HepG2 (cell line): ENCODE measurements around the gene MARS1. TPM values are rescaled to one million over a fixed set of nuclear protein-coding genes. Genes with fewer than 3 reads are reported as not detected.

ENCODE experiments used
- ATAC-seq: fragments of 200-7000 bp; cut with Tn5 transposase; 3 replicates; pipeline ENCODE4 v1.9.1; 2020; ENCODE audit warnings: mild to moderate bottlenecking, moderate library complexity
- BruUV-seq: library from RNA; stranded (reverse); fragments of 400-500 nt; replicated peaks from 2 replicates; lab custom pipeline; 2021; lab: Mats Ljungman, UMichigan
- CTCF ChIA-PET: fragments of 300-600 bp; formaldehyde crosslinking; extraction: SDS; loops from one replicate; lab custom pipeline; 2021; ENCODE audit warnings: low total read pairs, inconsistent platforms, low intra/inter-chr PET ratio; lab: Yijun Ruan, JAX
- POLR2A ChIA-PET: fragments of 350-600 bp; sonication (Branson Sonifier 250); formaldehyde crosslinking; loops from one replicate; lab custom pipeline; 2020; ENCODE audit warnings: antibody characterized with exemption, inconsistent platforms; lab: Yijun Ruan, JAX
- DNase-seq: peaks from one replicate; pipeline ENCODE4 v3.0.0-alpha.2; 2015; ENCODE audit warnings: low spot score
- FAIRE-seq: peaks from 3 replicates; lab custom pipeline; 2011; peaks lifted over from hg19 to GRCh38; lab: Jason Lieb, UNC
- H2AFZ ChIP-seq: one replicate; pipeline ENCODE4 v1.6.1; 2011; ENCODE audit warnings: low read length, inconsistent platforms
- H3K27ac ChIP-seq: fragments of 300-600 bp; 3 replicates; pipeline ENCODE4 v1.8.0; 2011; ENCODE audit warnings: mixed run types, mild to moderate bottlenecking, mixed read lengths, low read length, inconsistent platforms; ENCODE audit not compliant: insufficient read depth; ENCODE audit errors: extremely low read length
- H3K27me3 ChIP-seq, 2 experiments: fragments of 200-600 bp in 1 of 2; 2 replicates in 1 of 2; 3 replicates in 1 of 2; pipeline versions ENCODE4 v1.6.0 to v1.8.0; 2011; ENCODE audit warnings: low read length in 2 of 2, mild to moderate bottlenecking in 2 of 2, moderate library complexity in 2 of 2, inconsistent platforms in 1 of 2; ENCODE audit not compliant: insufficient read depth in 2 of 2, control insufficient read depth in 1 of 2
- H3K36me3 ChIP-seq, 2 experiments: fragments of 200-600 bp in 1 of 2; replicated peaks in 1 of 2; 2 replicates in 1 of 2; 3 replicates in 1 of 2; pipeline versions ENCODE4 v1.5.1 to v1.8.0; 2011; ENCODE audit warnings: low read length in 2 of 2, inconsistent platforms in 1 of 2; ENCODE audit not compliant: insufficient read depth in 2 of 2, control insufficient read depth in 1 of 2
- H3K4me1 ChIP-seq: 2 replicates; pipeline ENCODE4 v1.5.1; 2012; ENCODE audit warnings: low read length, inconsistent platforms; ENCODE audit not compliant: insufficient read depth
- H3K4me2 ChIP-seq: 2 replicates; pipeline ENCODE4 v1.6.0; 2011; ENCODE audit warnings: low read depth, low read length, inconsistent platforms
- H3K4me3 ChIP-seq, 3 experiments: fragments of 200-600 bp in 1 of 3; sonication (generic), shearing (Covaris generic) in 1 of 3; replicated peaks in 1 of 3; 2 replicates each; pipeline ENCODE4 v1.5.1; 2011 to 2016; ENCODE audit warnings: low read length in 3 of 3, inconsistent platforms in 2 of 3, low read depth in 2 of 3, mild to moderate bottlenecking in 2 of 3, control low read depth in 1 of 3, mixed read lengths in 1 of 3; ENCODE audit not compliant: insufficient read depth in 1 of 3
- H3K79me2 ChIP-seq: one replicate; pipeline ENCODE4 v1.6.1; 2011; ENCODE audit warnings: low read length, inconsistent platforms; ENCODE audit not compliant: insufficient read depth
- H3K9ac ChIP-seq: 2 replicates; pipeline ENCODE4 v1.6.0; 2011; ENCODE audit warnings: mild to moderate bottlenecking, low read depth, low read length, inconsistent platforms; ENCODE audit not compliant: insufficient read depth
- H3K9me3 ChIP-seq: 2 replicates; pipeline ENCODE4 v1.5.1; 2012; ENCODE audit warnings: mild to moderate bottlenecking, low read length
- H4K20me1 ChIP-seq: 2 replicates; pipeline ENCODE4 v1.6.0; 2011; ENCODE audit warnings: inconsistent platforms, mild to moderate bottlenecking, low read length, moderate library complexity; ENCODE audit not compliant: insufficient read depth
- MIXL1 ChIP-seq: IDR thresholded peaks from 2 replicates; pipeline ENCODE4 v1.6.1; 2016
- REXO4 ChIP-seq: sonication (generic); formaldehyde crosslinking; IDR thresholded peaks from 2 replicates; pipeline ENCODE4 v1.8.0; 2022; ENCODE audit warnings: missing genetic modification reagents, mild to moderate bottlenecking, borderline replicate concordance
- RNF2 ChIP-seq: fragments of 450-650 bp; conservative IDR thresholded peaks from 2 replicates; pipeline ENCODE4 v1.6.1; 2016; ENCODE audit warnings: low read depth
- ZFP41 ChIP-seq: sonication (generic); formaldehyde crosslinking; IDR thresholded peaks from 2 replicates; pipeline ENCODE4 v1.4.0; 2020; ENCODE audit warnings: mild to moderate bottlenecking, missing genetic modification reagents, borderline replicate concordance
- ZNF564 ChIP-seq: sonication (generic); formaldehyde crosslinking; IDR thresholded peaks from 2 replicates; pipeline ENCODE4 v1.8.1; 2023; ENCODE audit warnings: mild to moderate bottlenecking, missing genetic modification reagents
- WGBS: methylation state at CpG from one replicate; pipeline ENCODE4 v1.1.6; 2017; ENCODE audit warnings: low lambda C conversion rate; 5-methylcytosine and 5-hydroxymethylcytosine counted together
- in situ Hi-C: cut with HindIII; loops from 2 replicates; pipeline ENCODE4 v1.10.0; 2017; ENCODE audit warnings: low pct_unique_long_range_greater_than_20kb; ENCODE audit not compliant: extremely low pct_ligation_motif_present
- intact Hi-C: fragments of 100-400 bp; cut with micrococcal nuclease; formaldehyde crosslinking; loops from one replicate; pipeline ENCODE4 v1.10.0; 2022; ENCODE audit not compliant: unreplicated experiment
- polyA plus RNA-seq, 8 experiments: library from polyadenylated mRNA; depleted of rRNA in 3 of 8; stranded (reverse) in 7 of 8; unstranded in 1 of 8; fragments of >200 nt; fragmentation: Illumina TruSeq in 4 of 8; extraction: Trizol in 4 of 8; gene quantifications; 2 replicates each; pipeline versions ENCODE4 v1.2.1 to v1.2.3, GENCODE V29; 2011 to 2016; ENCODE audit warnings: low read depth in 4 of 8, missing spikeins in 1 of 8, mixed read lengths in 1 of 8; ENCODE audit not compliant: insufficient read depth in 1 of 8
- total RNA-seq, 5 experiments: library from RNA; depleted of rRNA; stranded (reverse); fragments of >200 nt; fragmentation: Illumina TruSeq; extraction: Trizol; gene quantifications; 2 replicates each; pipeline ENCODE4 v1.2.3, GENCODE V29; 2016; ENCODE audit warnings: low read depth in 1 of 5
- TF ChIP-seq, protein P1 (sequence below): sonication (generic); formaldehyde crosslinking; IDR thresholded peaks from 2 replicates; pipeline ENCODE4 v1.4.0; 2020; ENCODE audit warnings: missing genetic modification reagents, borderline replicate concordance
- TF ChIP-seq, protein P2 (sequence below): sonication (generic); formaldehyde crosslinking; IDR thresholded peaks from 2 replicates; pipeline ENCODE4 v1.4.0; 2020; ENCODE audit warnings: missing genetic modification reagents
- TF ChIP-seq, protein P3 (sequence below): IDR thresholded peaks from 2 replicates; pipeline ENCODE4 v1.6.1; 2012; ENCODE audit warnings: inconsistent platforms

The MARS1 gene
- total and polyA plus RNA-seq, 2 of the 13 experiments (the other 11 are each of a cell fraction or from before 2014, with no cell fraction given) = 115 to 181 TPM

- TF ChIP-seq, protein P1, sequence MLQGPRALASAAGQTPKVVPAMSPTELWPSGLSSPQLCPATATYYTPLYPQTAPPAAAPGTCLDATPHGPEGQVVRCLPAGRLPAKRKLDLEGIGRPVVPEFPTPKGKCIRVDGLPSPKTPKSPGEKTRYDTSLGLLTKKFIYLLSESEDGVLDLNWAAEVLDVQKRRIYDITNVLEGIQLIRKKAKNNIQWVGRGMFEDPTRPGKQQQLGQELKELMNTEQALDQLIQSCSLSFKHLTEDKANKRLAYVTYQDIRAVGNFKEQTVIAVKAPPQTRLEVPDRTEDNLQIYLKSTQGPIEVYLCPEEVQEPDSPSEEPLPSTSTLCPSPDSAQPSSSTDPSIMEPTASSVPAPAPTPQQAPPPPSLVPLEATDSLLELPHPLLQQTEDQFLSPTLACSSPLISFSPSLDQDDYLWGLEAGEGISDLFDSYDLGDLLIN (CRISPR knock-in tag) = no peak
- TF ChIP-seq, protein P2, sequence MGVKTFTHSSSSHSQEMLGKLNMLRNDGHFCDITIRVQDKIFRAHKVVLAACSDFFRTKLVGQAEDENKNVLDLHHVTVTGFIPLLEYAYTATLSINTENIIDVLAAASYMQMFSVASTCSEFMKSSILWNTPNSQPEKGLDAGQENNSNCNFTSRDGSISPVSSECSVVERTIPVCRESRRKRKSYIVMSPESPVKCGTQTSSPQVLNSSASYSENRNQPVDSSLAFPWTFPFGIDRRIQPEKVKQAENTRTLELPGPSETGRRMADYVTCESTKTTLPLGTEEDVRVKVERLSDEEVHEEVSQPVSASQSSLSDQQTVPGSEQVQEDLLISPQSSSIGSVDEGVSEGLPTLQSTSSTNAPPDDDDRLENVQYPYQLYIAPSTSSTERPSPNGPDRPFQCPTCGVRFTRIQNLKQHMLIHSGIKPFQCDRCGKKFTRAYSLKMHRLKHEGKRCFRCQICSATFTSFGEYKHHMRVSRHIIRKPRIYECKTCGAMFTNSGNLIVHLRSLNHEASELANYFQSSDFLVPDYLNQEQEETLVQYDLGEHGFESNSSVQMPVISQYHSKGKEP (CRISPR knock-in tag) = no peak
- TF ChIP-seq RNF2 = no peak
- no peak for TF ChIP-seq REXO4 (CRISPR knock-in tag)
- TF ChIP-seq, protein P3, sequence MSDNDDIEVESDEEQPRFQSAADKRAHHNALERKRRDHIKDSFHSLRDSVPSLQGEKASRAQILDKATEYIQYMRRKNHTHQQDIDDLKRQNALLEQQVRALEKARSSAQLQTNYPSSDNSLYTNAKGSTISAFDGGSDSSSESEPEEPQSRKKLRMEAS = no peak
- TF ChIP-seq, all 625 proteins: peak for 0
Observed at GRCh38 chr12:57446292-57446960, 41.4 kb upstream of the MARS1 start (continued).

GRCh38 chr12:57448669-57449068, 39.2 kb upstream of the MARS1 start:
- BruUV-seq = no TSS peak
- peaks cover 42% of the 10 kb centered on the region for H3K4me1 ChIP-seq
- H3K9me3 ChIP-seq = no peaks in the 10 kb centered on the region
- DNase-seq (no peak), ATAC-seq (no peak), FAIRE-seq (no peak)
- H3K4me2 ChIP-seq = no peak overlapping the region
- H3K27ac ChIP-seq = no peak overlapping the region
- intact Hi-C loops = no loop called here
- H2AFZ ChIP-seq = no peak overlapping the region
- in situ Hi-C loops = no loop called here
- 98% methylated on average over 2 of the region's 2 CpGs for whole genome bisulfite sequencing
- H3K9ac ChIP-seq = no peak overlapping the region
- TF ChIP-seq ZFP41 (CRISPR knock-in tag) (no peak), MIXL1 (CRISPR knock-in tag) (no peak), ZNF564 (peak; percentile 73; the same call in 1 of the 2 replicates)
- ChIA-PET POLR2A (no interaction called here), CTCF (no interaction called here)
- H3K4me3 ChIP-seq = no peak overlapping the region
- H3K79me2 ChIP-seq = no peaks in the 10 kb centered on the region
- H4K20me1 ChIP-seq = no peaks in the 10 kb centered on the region
- H3K27me3 ChIP-seq = no peaks in the 10 kb centered on the region
- no peaks in the 10 kb centered on the region for H3K36me3 ChIP-seq
